Activated T-helper 1 cell treated with anti-CD3 and anti-CD28 coated beads, Interleukin-12 subunit alpha, Interleukin-12 subunit beta, Interleukin-2, Interleukin-4 antibody, amounts not matched to agents 30 ng/mL and 10 ng/mL and 1 ng/mL, durations not matched to agents 14 hours and 24 hours and 36 hours (primary cell): ENCODE results near the gene EXD3. TPM values are rescaled to one million over a fixed set of nuclear protein-coding genes. Genes with fewer than 3 reads are reported as not detected.
A peak's percentile ranks its signal among the peaks of the same experiment; 100 is the strongest.

Experiments
- DNase-seq: peaks from one replicate; pipeline ENCODE4 v3.0.0; 2021; ENCODE audit warnings: low spot score
- H3K27ac Mint-ChIP-seq: one replicate; pipeline ENCODE4 v1.8.0; 2021; ENCODE audit warnings: mild to moderate bottlenecking, mixed read lengths
- H3K27me3 Mint-ChIP-seq: one replicate; pipeline ENCODE4 v1.8.0; 2022; ENCODE audit warnings: mild to moderate bottlenecking, moderate library complexity, mixed read lengths; ENCODE audit not compliant: insufficient read depth
- H3K36me3 Mint-ChIP-seq: one replicate; pipeline ENCODE4 v1.8.0; 2021; ENCODE audit warnings: low read depth, mixed read lengths
- H3K4me1 Mint-ChIP-seq: one replicate; pipeline ENCODE4 v1.8.0; 2021; ENCODE audit warnings: low read depth, mixed read lengths
- H3K4me3 Mint-ChIP-seq: one replicate; pipeline ENCODE4 v1.8.0; 2021; ENCODE audit warnings: mild to moderate bottlenecking, moderate library complexity, mixed read lengths
- H3K9me3 Mint-ChIP-seq: one replicate; pipeline ENCODE4 v1.8.0; 2021; ENCODE audit warnings: mixed read lengths
- intact Hi-C: fragments of 100-400 bp; cut with micrococcal nuclease; formaldehyde crosslinking; loops from one replicate; pipeline ENCODE4 v1.15.1; 2024
- total RNA-seq: library from RNA; stranded (reverse); gene quantifications from 2 replicates; pipeline ENCODE4 v1.2.3, GENCODE V29; 2022

Gene EXD3
- total RNA-seq, 1 donor from 2014 or later = 4.8 TPM

GRCh38 chr9:137302449-137303150, 120.4 kb downstream of the EXD3 start:
- no peak overlapping the region for H3K27ac Mint-ChIP-seq
- peaks cover 24% of the 10 kb centered on the region for H3K27me3 Mint-ChIP-seq
- H3K4me3 Mint-ChIP-seq = no peak overlapping the region
- intact Hi-C loops = loop anchor here (1.0 kb wide), 2 partner anchors 8 to 121 kb away; partner anchors contain the start of genes EXD3 and NOXA1
- H3K9me3 Mint-ChIP-seq = no peaks in the 10 kb centered on the region
- no peak for DNase-seq
- no peaks in the 10 kb centered on the region for H3K36me3 Mint-ChIP-seq
- H3K4me1 Mint-ChIP-seq = peaks cover 9% of the 10 kb centered on the region

DNA sequence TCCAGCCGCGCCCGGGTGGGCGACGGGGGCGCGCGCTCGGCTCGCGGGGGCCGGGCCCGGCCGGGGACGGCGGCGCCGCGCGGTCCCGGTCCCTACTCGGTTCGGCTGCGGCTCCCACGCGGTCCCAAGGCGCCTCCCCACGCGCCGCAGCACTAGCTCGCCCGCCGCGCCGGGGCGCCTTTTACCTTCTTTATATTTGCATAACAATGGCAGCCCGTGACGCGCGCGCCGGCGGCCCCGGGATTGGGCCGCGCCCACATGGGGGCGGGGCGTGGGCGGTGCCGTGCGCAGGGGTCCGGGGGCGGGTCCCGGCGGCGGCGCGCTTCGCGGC, 120.9 kb downstream of the EXD3 start, which contains the start of gene NRARP:
Gene NRARP (minus strand): TSS at position 154 of the 331 bp plus-strand sequence. CDS start 343 bp downstream, outside the sequence.
- Mint-ChIP-seq H3K27ac (peak within 1 kb of the TSS; percentile 18), H3K4me1 (peaks cover 9% of the 10 kb centered on the region), H3K4me3 (peak within 1 kb of the TSS; percentile 74), H3K36me3 (no peaks in the 10 kb centered on the region), H3K9me3 (no peaks in the 10 kb centered on the region), H3K27me3 (peaks cover 29% of the 10 kb centered on the region)
- peak; percentile 91 for DNase-seq
- intact Hi-C loops = loop anchor here (1.0 kb wide), 2 partner anchors 8 to 121 kb away; partner anchors contain the start of genes EXD3 and NOXA1

DNA sequence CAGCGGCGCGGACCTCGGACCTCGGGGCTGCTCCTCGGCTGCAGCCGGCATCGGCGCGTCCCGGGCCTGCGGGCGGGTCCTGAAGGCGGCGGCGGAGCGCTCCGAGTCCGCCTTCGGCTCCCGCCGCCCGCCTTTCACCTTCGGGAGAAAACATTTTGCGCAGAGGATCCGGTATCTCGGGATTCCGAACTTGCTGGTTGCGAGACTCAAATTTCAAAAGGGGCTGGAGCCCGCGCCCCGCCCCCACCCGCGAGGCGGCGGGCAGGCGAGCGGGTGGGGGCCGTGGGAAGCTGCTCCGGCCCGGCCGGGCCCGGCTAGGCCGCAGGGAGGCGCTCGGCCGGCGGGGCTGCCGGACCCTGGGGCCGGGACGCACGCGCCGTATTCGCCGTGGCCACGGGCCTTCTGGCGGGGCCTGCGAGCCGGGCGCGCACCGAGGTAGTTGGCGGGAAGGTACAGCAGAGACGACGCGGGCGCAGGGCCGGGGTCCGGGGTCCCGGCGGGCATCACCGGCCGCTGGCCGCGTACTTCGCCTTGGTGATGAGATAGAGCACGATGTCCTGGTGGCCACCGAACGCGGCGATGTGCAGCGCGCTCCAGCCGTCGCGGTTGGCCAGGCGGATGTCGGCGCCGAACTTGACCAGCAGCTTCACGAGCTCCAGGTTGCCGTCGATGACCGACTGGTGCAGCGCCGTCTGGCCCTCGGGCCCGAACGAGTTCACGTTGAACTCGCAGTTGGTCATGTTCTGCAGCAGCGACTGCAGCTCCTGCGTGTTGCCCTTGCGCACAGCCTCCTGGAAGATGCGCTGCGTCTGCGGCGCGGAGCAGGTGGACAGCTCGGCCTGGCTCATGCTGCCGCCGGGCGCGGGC, 121.6 kb downstream of the EXD3 start:
- Mint-ChIP-seq H3K27ac (peak overlapping the region; percentile 71), H3K4me1 (peaks cover 9% of the 10 kb centered on the region), H3K27me3 (peaks cover 36% of the 10 kb centered on the region), H3K4me3 (peak overlapping the region; percentile 87), H3K36me3 (no peaks in the 10 kb centered on the region), H3K9me3 (no peaks in the 10 kb centered on the region)
- DNase-seq = no peak
- intact Hi-C loops = no loop called here

DNA sequence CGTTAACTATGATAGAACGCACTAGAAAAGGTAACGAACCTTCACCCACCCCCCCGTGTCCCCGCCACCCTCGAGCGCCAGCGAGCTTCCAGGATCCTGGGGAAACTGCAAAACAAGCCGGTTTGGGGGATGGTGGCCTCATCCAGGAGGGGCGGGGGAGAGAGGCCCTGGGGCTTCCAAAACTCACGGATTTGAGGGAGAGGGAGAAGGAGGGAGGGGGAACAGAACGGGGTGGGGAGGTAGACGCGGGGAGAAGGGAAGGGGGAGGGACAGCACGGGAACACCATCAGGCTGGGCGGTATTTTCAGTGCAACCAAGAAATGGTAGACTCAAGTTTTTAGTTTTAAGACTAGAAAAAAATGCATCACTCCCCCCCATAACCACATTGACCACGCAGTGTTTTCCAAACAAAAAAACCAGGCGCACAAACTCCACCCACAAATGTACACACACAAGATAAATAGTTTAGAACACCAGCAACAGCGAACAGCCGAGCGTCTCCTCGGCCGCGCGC, 122.3 kb downstream of the EXD3 start:
- Mint-ChIP-seq H3K9me3 (no peaks in the 10 kb centered on the region), H3K4me1 (peaks cover 9% of the 10 kb centered on the region), H3K27me3 (peaks cover 37% of the 10 kb centered on the region), H3K27ac (peak overlapping the region; percentile 71), H3K4me3 (peak overlapping the region; percentile 87), H3K36me3 (no peaks in the 10 kb centered on the region)
- intact Hi-C loops = no loop called here
- no peak for DNase-seq

- no peaks in the 10 kb centered on the region for H3K36me3 Mint-ChIP-seq
- H3K27ac Mint-ChIP-seq = no peak overlapping the region
- peaks cover 9% of the 10 kb centered on the region for H3K4me1 Mint-ChIP-seq
- no peaks in the 10 kb centered on the region for H3K9me3 Mint-ChIP-seq
- intact Hi-C loops = no loop called here
- H3K27me3 Mint-ChIP-seq = peaks cover 37% of the 10 kb centered on the region
- peak overlapping the region; percentile 71 for H3K4me3 Mint-ChIP-seq
- no peak for DNase-seq
Measured at GRCh38 chr9:137299938-137300337, 123.0 kb downstream of the EXD3 start.

DNA sequence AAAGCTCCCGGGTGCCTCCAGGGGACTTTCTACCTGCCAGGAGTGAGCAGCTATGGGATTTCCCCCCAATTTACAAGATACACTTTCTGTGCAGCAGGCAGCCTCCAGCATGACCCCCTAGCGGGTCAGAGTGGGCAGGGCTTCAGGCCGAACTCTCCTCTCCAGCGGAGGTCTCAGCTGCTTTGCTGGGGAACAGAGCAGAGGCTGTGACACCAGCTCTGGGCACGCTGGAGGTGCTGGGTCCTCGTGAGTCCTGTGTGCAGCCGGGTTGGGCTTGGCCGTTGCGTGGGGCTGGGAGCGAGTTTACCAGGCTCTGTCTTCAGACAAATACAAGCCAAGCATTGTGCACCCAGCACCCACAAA, 123.8 kb downstream of the EXD3 start:
- Mint-ChIP-seq H3K4me3 (no peak overlapping the region), H3K27me3 (peaks cover 43% of the 10 kb centered on the region), H3K36me3 (no peaks in the 10 kb centered on the region), H3K27ac (no peak overlapping the region), H3K9me3 (no peaks in the 10 kb centered on the region), H3K4me1 (peaks cover 13% of the 10 kb centered on the region)
- DNase-seq = no peak
- intact Hi-C loops = no loop called here

DNA sequence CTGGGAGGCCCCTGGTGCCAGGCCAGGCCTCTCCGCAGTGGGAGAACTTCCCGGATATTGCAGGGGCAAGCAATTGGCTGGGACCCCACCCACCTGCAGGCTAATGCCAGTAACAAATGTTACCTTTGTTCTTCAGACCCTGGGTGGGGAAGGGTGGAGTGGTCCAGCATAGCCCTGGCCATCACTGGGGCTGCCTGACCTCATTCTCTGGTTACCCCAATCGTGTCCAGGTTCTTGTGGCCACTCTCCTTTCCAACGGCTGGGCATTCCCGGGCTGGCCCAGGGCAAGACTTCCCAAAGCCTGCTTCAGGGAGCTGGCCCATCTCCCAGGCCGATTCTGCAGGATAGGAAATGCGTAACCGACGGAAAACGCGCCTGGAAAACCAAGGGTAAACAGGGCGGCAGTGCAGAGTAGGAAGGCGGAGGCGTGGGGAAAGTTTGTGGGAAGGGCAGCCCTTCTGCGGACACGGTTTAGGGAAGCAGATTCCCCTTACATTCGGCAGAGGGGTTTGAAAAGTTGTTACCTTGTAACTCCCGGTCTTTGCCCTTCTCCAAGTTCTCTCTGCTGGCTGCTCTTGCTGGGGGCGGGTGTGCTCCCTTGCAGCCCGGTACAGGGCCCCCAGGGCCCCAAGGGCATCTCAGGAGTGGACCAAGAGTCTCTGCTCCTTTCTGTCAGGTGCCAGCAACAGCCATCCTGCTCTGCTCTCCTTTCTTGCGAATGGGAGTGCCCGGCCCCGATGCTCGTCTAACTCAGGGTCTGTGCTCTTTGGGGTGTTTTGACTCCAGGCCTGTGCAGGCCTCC, 124.4 kb downstream of the EXD3 start:
- H3K4me3 Mint-ChIP-seq = no peak overlapping the region
- H3K9me3 Mint-ChIP-seq = no peaks in the 10 kb centered on the region
- H3K27ac Mint-ChIP-seq = no peak overlapping the region
- H3K27me3 Mint-ChIP-seq = peaks cover 42% of the 10 kb centered on the region
- intact Hi-C loops = no loop called here
- H3K4me1 Mint-ChIP-seq = peaks cover 13% of the 10 kb centered on the region
- no peaks in the 10 kb centered on the region for H3K36me3 Mint-ChIP-seq
- no peak for DNase-seq

GRCh38 chr9:137297966-137298365, 125.0 kb downstream of the EXD3 start:
- peaks cover 13% of the 10 kb centered on the region for H3K4me1 Mint-ChIP-seq
- intact Hi-C loops = no loop called here
- H3K9me3 Mint-ChIP-seq = no peaks in the 10 kb centered on the region
- H3K27me3 Mint-ChIP-seq = peaks cover 47% of the 10 kb centered on the region
- no peak overlapping the region for H3K4me3 Mint-ChIP-seq
- no peaks in the 10 kb centered on the region for H3K36me3 Mint-ChIP-seq
- DNase-seq = no peak
- H3K27ac Mint-ChIP-seq = no peak overlapping the region

DNA sequence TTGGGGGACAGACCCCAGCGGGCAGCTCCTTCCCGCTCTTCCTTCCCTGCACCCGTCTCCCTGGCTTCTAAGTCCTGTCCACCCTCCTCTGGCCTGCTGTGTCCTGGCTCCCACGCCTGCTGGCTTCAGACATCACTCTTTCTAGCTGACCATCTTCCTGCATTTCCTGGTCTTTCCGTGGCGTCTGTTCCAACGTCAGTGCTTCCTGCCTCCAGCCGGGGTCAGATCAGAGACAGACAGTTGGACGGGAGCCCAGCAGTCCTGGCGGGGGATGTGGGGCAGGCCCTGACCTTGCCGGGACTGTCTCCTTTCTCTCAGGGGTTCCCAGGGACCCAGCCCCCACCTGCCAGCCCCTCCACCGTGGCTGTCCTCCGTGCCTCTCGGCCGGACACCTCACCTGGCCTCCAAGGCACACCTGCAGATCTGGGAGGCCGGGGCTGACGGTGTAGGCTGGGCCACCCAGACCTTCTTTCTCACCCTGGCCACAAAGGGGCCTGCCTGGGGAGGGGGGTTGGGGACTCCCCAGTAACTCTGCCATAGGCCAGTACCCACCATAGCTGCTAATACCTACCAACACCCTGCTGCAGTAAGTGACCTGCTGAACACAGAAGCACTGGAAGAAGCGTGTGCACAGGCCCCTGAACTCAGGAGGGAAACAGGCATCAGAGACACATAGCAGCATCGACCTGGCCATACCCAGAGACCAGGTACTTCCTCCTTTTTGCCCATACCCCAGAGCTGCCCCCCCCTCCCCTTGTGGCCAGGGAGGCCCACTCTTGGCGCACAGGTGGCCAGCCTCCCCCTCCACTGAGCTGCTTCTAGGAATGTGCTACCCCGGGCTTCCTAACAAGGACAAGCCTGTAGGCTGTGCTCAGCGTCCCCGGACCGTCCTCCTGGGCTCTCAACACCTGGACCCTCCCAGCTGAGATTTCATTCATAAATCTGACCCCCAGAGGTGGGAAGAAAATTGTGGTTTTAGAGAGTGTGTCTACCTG, 126.0 kb downstream of the EXD3 start:
- H3K27me3 Mint-ChIP-seq = peaks cover 49% of the 10 kb centered on the region
- no peaks in the 10 kb centered on the region for H3K9me3 Mint-ChIP-seq
- no peaks in the 10 kb centered on the region for H3K36me3 Mint-ChIP-seq
- no peak for DNase-seq
- H3K27ac Mint-ChIP-seq = peak overlapping the region; percentile 63
- H3K4me3 Mint-ChIP-seq = peak overlapping the region; percentile 60
- intact Hi-C loops = no loop called here
- H3K4me1 Mint-ChIP-seq = peaks cover 13% of the 10 kb centered on the region

- intact Hi-C loops = loop anchor here (1.0 kb wide), 1 partner anchor 111 kb away; no protein-coding TSS in a partner anchor
- Mint-ChIP-seq H3K27ac (peak overlapping the region; percentile 63), H3K36me3 (no peaks in the 10 kb centered on the region), H3K4me1 (peaks cover 13% of the 10 kb centered on the region), H3K27me3 (peaks cover 49% of the 10 kb centered on the region), H3K4me3 (peak overlapping the region; percentile 60), H3K9me3 (no peaks in the 10 kb centered on the region)
- DNase-seq = no peak
Measured at GRCh38 chr9:137295849-137296669, 126.9 kb downstream of the EXD3 start.

DNA sequence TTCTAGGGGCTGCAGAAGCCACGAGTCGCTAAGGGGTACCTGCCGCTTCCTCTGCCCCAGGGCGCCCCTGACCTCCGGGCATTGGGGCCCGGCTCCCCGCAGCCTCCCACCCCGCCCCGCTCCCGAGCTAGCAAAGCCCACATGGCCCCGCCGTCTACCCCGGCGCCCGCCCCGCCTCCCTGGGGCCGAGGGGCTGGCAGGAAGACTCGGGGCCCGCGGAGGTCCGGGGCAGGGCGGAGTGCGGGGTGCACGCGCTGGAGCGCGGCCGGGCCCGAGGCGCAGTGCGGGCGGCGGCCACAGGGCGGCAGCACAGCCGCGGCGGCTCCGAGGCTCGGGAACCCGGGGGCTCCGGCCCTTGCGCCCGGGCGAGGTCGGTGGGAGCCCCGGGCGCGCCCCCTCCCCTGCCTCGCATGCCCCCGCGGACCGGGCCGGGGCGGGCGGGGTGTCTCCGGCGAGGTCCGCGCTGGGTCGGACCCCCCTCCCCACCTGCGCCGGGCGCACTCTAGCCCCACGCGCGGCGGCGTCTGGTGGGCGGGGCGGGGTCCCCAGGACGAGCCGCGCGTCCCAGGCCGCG, 127.6 kb downstream of the EXD3 start:
- Mint-ChIP-seq H3K4me3 (no peak overlapping the region), H3K4me1 (peaks cover 8% of the 10 kb centered on the region), H3K9me3 (no peaks in the 10 kb centered on the region), H3K27me3 (peaks cover 46% of the 10 kb centered on the region), H3K36me3 (no peaks in the 10 kb centered on the region), H3K27ac (no peak overlapping the region)
- intact Hi-C loops = loop anchor here (1.0 kb wide), 1 partner anchor 112 kb away; no protein-coding TSS in a partner anchor
- peak; percentile 42 for DNase-seq
